Nephron (organoid): ENCODE measurements around the gene MUSK.

Experiments used
- H3K27ac Mint-ChIP-seq, 3 experiments: 2 replicates each; pipeline ENCODE4 v1.8.0; 2020; ENCODE audit warnings: mixed read lengths in 3 of 3, mild to moderate bottlenecking in 2 of 3, moderate library complexity in 1 of 3
- H3K27me3 Mint-ChIP-seq: 2 replicates; pipeline ENCODE4 v1.8.0; 2021; ENCODE audit warnings: low read depth, mild to moderate bottlenecking, moderate library complexity, mixed read lengths
- H3K36me3 Mint-ChIP-seq: 2 replicates; pipeline ENCODE4 v1.8.0; 2020; ENCODE audit warnings: low read depth, mixed read lengths
- H3K4me1 Mint-ChIP-seq: 2 replicates; pipeline ENCODE4 v1.8.0; 2020; ENCODE audit warnings: mixed read lengths
- H3K4me3 Mint-ChIP-seq, 3 experiments: 2 replicates each; pipeline ENCODE4 v1.8.0; 2020; ENCODE audit warnings: mild to moderate bottlenecking in 3 of 3, mixed read lengths in 3 of 3, moderate library complexity in 2 of 3
- H3K9me3 Mint-ChIP-seq: 2 replicates; pipeline ENCODE4 v1.8.0; 2020; ENCODE audit warnings: mixed read lengths
- TF ChIP-seq, protein P1 (sequence below), 3 experiments: fragments of 200-600 bp; sonication (generic); IDR thresholded peaks; one replicate each; pipeline ENCODE4 v1.5.0; 2021; ENCODE audit warnings: antibody characterized with exemption in 3 of 3; ENCODE audit not compliant: unreplicated experiment in 3 of 3

The MUSK gene

DNA sequence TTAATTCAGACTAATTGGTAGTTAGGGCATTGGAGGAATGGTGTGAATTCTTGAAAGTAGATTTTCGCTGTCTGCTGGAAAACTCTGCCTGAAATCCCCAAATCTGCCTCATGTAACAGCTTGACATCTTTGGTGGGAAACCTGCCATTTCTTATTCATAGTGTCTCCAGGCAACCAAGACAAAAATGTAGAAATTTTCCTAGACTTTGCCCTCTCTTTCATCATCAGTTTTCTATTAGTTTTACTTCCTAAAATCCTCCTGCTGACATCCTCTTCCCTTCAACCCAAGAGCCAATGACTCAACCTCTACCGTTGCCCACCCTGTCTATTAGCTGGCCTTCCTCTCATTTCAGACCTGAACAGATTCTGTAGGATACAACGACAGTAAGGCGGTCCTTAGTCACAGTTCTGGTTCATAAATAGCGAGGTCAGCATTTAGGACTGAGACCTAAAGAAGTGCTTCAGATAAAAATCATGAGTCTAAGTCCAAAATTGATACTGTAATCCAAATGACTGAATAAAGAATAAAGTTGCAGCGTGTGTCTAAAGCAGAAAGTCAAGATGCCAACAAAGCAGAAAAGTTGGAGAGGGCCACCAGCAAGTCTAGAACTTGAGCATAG lies 133.9 kb downstream of the MUSK start:
- H3K27ac Mint-ChIP-seq = no peak overlapping the region
- H3K27me3 Mint-ChIP-seq = no peaks in the 10 kb centered on the region
- peaks cover 2% of the 10 kb centered on the region for H3K9me3 Mint-ChIP-seq
- TF ChIP-seq, protein P1, sequence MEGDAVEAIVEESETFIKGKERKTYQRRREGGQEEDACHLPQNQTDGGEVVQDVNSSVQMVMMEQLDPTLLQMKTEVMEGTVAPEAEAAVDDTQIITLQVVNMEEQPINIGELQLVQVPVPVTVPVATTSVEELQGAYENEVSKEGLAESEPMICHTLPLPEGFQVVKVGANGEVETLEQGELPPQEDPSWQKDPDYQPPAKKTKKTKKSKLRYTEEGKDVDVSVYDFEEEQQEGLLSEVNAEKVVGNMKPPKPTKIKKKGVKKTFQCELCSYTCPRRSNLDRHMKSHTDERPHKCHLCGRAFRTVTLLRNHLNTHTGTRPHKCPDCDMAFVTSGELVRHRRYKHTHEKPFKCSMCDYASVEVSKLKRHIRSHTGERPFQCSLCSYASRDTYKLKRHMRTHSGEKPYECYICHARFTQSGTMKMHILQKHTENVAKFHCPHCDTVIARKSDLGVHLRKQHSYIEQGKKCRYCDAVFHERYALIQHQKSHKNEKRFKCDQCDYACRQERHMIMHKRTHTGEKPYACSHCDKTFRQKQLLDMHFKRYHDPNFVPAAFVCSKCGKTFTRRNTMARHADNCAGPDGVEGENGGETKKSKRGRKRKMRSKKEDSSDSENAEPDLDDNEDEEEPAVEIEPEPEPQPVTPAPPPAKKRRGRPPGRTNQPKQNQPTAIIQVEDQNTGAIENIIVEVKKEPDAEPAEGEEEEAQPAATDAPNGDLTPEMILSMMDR (IDR thresholded peaks at IDR 0.05; ENCODE audit: unreplicated experiment in 3 of 3) = no peak
- no peaks in the 10 kb centered on the region for H3K36me3 Mint-ChIP-seq
- H3K4me1 Mint-ChIP-seq = no peaks in the 10 kb centered on the region
- no peak overlapping the region for H3K4me3 Mint-ChIP-seq

DNA sequence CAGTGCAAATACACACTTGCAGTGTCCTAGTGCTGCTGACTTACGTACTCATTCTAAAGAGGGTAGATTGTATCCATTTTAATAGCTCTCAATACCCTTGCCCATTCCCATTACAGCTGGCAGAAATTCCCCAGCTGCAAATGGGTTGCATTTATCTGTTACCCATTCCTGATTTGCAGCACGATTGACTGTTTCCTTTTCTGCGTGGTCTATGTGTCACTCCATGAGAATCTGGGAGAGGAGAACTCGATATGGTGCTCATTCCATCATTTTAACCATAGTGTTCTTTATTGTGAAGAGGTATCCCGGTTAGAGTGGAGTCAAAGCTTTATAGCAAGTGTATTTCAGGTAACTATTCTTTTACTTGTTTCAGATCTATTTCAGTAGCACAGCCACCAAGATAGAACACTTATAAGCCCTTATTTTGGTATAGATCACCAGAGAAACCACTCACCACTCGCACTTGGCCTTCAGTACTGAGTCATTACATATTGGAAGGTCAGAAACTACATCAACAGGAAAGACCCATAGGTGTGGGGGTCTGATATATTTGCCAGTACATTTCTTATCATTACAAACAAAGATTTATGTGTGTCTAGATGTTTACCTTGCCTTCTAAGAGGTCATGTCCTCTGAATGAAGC lies 139.5 kb downstream of the MUSK start:
- Mint-ChIP-seq H3K36me3 (no peaks in the 10 kb centered on the region), H3K27ac (no peak overlapping the region), H3K4me1 (no peaks in the 10 kb centered on the region), H3K4me3 (no peak overlapping the region), H3K27me3 (no peaks in the 10 kb centered on the region), H3K9me3 (no peaks in the 10 kb centered on the region)
- TF ChIP-seq, protein P1 (IDR thresholded peaks at IDR 0.05; ENCODE audit: unreplicated experiment in 3 of 3) = no peak

- Mint-ChIP-seq H3K4me3 (no peak overlapping the region), H3K27me3 (no peaks in the 10 kb centered on the region), H3K4me1 (no peaks in the 10 kb centered on the region), H3K9me3 (no peaks in the 10 kb centered on the region), H3K36me3 (no peaks in the 10 kb centered on the region), H3K27ac (no peak overlapping the region)
- TF ChIP-seq, protein P1 (IDR thresholded peaks at IDR 0.05; ENCODE audit: unreplicated experiment in 3 of 3) = no peak
These were observed 140.0 kb downstream of the MUSK start for GRCh38 chr9:110808599-110808980.

GRCh38 chr9:110809038-110809595 lies 140.5 kb downstream of the MUSK start:
- Mint-ChIP-seq H3K4me1 (no peaks in the 10 kb centered on the region), H3K4me3 (no peak overlapping the region), H3K36me3 (no peaks in the 10 kb centered on the region), H3K27ac (no peak overlapping the region), H3K9me3 (no peaks in the 10 kb centered on the region), H3K27me3 (no peaks in the 10 kb centered on the region)
- TF ChIP-seq, protein P1 (IDR thresholded peaks at IDR 0.05; ENCODE audit: unreplicated experiment in 3 of 3) = no peak

DNA sequence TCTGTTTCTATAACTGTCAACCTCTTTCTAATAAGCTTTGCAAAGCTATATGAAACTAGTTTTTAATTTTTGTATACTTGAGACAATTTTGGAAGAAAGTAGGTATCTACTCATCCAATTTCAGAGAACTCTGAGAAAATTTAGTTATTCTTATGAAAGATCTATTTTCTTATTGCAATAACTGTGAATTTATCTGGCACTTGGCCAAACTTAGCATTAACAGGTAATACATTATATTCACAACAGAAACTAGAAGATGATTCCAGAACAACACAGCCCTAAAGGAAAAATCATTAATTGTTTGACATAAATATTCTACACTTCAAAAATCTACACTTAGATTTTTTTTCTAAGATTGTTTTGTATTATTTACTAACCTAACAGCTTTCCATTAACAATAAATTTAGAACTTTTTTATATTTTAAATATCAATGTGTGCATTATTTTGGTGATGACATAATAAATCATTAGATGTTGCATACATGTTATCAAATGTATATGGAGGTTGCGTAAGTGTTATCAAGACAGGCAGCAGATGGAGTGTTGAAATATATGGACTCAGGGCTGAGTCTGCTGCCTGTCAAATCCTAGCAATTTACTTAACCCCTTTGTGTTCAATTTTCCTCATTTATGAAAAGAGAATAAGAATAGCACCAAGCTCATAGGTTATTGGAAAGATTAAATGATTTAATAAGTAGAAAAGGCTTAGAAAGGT lies 141.8 kb downstream of the MUSK start:
- H3K4me3 Mint-ChIP-seq = no peak overlapping the region
- TF ChIP-seq, protein P1 (IDR thresholded peaks at IDR 0.05; ENCODE audit: unreplicated experiment in 3 of 3) = no peak
- H3K36me3 Mint-ChIP-seq = no peaks in the 10 kb centered on the region
- H3K4me1 Mint-ChIP-seq = no peaks in the 10 kb centered on the region
- no peaks in the 10 kb centered on the region for H3K9me3 Mint-ChIP-seq
- no peaks in the 10 kb centered on the region for H3K27me3 Mint-ChIP-seq
- no peak overlapping the region for H3K27ac Mint-ChIP-seq
